Measurements from ENCODE around the gene ZNF408. TPM values are rescaled to one million over a fixed set of nuclear protein-coding genes. Genes with fewer than 3 reads are reported as not detected.

The ZNF408 gene
- total RNA-seq, 1 donor from 2014 or later, result 23.0 TPM

DNA sequence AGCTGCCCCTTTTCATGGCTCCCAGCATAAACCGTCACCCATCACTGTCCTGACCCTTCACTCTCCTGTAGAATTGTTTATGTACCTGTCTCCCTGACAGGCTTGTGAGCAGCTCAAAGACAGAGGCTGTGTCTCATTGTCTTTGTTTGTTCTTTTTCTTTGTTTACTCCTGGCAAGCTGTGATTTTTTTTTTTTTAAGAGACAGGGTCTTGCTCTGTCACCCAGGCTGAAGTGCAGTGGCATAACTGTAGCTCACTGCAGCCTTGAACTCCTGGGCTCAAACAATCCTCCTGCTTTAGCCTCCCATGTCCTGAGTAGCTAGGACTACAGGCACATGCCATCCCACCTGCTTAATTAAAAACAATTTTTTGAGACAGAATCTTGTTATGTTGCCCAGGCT is 10.1 kb upstream of the ZNF408 start:
- TF ChIP-seq, protein P1, sequence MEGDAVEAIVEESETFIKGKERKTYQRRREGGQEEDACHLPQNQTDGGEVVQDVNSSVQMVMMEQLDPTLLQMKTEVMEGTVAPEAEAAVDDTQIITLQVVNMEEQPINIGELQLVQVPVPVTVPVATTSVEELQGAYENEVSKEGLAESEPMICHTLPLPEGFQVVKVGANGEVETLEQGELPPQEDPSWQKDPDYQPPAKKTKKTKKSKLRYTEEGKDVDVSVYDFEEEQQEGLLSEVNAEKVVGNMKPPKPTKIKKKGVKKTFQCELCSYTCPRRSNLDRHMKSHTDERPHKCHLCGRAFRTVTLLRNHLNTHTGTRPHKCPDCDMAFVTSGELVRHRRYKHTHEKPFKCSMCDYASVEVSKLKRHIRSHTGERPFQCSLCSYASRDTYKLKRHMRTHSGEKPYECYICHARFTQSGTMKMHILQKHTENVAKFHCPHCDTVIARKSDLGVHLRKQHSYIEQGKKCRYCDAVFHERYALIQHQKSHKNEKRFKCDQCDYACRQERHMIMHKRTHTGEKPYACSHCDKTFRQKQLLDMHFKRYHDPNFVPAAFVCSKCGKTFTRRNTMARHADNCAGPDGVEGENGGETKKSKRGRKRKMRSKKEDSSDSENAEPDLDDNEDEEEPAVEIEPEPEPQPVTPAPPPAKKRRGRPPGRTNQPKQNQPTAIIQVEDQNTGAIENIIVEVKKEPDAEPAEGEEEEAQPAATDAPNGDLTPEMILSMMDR (IDR thresholded peaks at IDR 0.05; ENCODE audit: insufficient read depth, low read length, poor library complexity, severe bottlenecking), result no peak
- peaks cover 3% of the 10 kb centered on the region for H3K36me3 ChIP-seq (ENCODE audit: control insufficient read depth, insufficient read depth, low read length)
- no peaks in the 10 kb centered on the region for H3K27me3 ChIP-seq (ENCODE audit: control insufficient read depth, insufficient read depth, low read length)
- H3K4me3 ChIP-seq (ENCODE audit: low read depth, low read length), result no peak overlapping the region
- DNase-seq (ENCODE audit: low read depth), result no peak

DNA sequence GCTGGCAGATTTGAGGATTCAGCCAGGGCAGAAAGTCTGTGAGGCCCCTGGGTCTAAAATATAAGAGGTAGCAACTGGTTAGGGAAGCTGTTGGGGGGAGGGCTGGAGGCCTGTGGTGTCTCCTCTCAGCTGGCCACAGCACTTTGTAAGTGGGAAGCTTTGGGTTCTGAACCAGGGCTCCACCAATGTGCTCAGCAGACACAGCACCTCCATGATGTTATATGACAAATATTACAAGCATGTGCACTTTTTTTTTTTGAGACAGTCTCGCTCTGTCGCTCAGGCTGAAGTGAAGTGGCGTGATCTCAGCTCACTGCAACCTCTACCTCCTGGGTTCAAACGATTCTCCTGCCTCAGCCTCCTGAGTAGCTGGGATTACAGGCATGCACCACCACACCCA is 8.4 kb upstream of the ZNF408 start:
- Histone ChIP-seq H3K36me3 (ENCODE audit: control insufficient read depth, insufficient read depth, low read length) (peaks cover 4% of the 10 kb centered on the region), H3K27me3 (ENCODE audit: control insufficient read depth, insufficient read depth, low read length) (no peaks in the 10 kb centered on the region), H3K4me3 (ENCODE audit: low read depth, low read length) (no peak overlapping the region)
- TF ChIP-seq, protein P1 (IDR thresholded peaks at IDR 0.05; ENCODE audit: insufficient read depth, low read length, poor library complexity, severe bottlenecking), result no peak
- no peak for DNase-seq (ENCODE audit: low read depth)

DNA sequence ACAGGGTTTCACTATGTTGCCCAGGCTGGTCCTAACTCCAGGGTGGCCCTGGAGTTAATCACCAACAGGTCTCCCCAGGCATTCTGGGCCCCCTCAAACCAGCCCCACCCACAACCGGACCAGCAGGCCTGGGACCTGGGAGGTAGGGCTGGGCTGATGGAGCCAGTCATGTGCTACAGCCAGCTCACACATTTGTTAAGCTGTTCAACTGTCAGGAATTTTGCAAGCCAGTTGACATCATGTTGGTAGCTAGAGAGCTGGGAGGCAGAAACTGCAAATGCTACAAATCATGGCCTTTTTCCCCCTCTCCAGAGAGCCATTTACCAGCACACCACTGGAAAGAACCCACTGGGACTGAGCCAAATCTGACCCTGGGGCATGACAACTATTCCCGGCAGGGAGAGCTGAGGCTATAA is 7.2 kb upstream of the ZNF408 start:
- TF ChIP-seq, protein P1 (IDR thresholded peaks at IDR 0.05; ENCODE audit: insufficient read depth, low read length, poor library complexity, severe bottlenecking), result no peak
- no peak overlapping the region for H3K4me3 ChIP-seq (ENCODE audit: low read depth, low read length)
- H3K27me3 ChIP-seq (ENCODE audit: control insufficient read depth, insufficient read depth, low read length), result no peaks in the 10 kb centered on the region
- no peak for DNase-seq (ENCODE audit: low read depth)
- peaks cover 4% of the 10 kb centered on the region for H3K36me3 ChIP-seq (ENCODE audit: control insufficient read depth, insufficient read depth, low read length)

DNA sequence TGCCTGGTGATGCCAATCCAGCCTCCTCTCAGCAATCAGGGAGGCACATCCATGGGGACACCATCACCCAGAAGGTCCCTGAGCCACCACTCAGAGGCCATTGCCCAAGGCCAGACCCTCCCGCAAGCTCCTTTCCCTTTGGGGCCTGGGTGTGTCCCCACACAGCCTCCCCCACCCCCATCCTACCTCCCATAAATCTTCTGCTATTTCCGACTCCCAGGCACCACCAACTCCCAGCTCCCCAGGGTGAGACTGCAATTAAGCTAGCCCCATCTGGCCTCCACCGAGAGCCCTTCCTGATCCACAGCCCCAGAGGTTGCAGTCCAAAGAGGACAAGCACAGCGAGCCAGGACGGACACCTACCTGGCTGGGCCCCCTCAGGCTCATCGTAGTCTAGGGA is 6.8 kb upstream of the ZNF408 start:
- TF ChIP-seq, protein P1 (IDR thresholded peaks at IDR 0.05; ENCODE audit: insufficient read depth, low read length, poor library complexity, severe bottlenecking), result no peak

DNA sequence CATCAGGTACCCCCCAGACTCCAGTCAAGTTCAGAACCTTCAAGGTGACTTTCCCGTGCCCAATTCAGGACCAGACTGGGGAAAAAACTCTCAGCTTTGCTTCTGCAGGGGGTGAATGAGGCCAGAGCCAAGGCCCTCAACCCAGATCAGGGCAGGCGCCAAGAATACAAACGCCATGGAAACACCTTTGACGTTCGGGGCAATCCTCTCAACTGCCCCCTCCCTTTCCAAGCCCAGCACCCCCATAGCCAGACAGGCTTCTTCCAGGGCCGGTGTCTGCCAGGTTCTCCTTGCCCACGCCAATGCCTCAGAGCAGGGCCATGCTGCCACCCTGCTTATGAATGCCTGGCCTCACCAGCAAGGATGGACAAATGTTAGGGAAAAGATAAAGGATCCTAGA is 6.2 kb upstream of the ZNF408 start:
- Histone ChIP-seq H3K27me3 (ENCODE audit: control insufficient read depth, insufficient read depth, low read length) (no peaks in the 10 kb centered on the region), H3K4me3 (ENCODE audit: low read depth, low read length) (no peak overlapping the region), H3K36me3 (ENCODE audit: control insufficient read depth, insufficient read depth, low read length) (peaks cover 4% of the 10 kb centered on the region)
- DNase-seq (ENCODE audit: low read depth), result no peak
- TF ChIP-seq, protein P1 (IDR thresholded peaks at IDR 0.05; ENCODE audit: insufficient read depth, low read length, poor library complexity, severe bottlenecking), result no peak

More for the DNA sequence above, 6.8 kb upstream of the ZNF408 start:
- H3K36me3 ChIP-seq (ENCODE audit: control insufficient read depth, insufficient read depth, low read length), result peaks cover 4% of the 10 kb centered on the region
- DNase-seq (ENCODE audit: low read depth), result no peak
- H3K27me3 ChIP-seq (ENCODE audit: control insufficient read depth, insufficient read depth, low read length), result no peaks in the 10 kb centered on the region
- no peak overlapping the region for H3K4me3 ChIP-seq (ENCODE audit: low read depth, low read length)
